HG03025 (cell line): ENCODE data around the gene BNIP1.

Experiments used
- ATAC-seq: cut with Tn5 transposase; IDR thresholded peaks from one replicate; pipeline ENCODE4 v1.9.1; 2021; ENCODE audit warnings: mild to moderate bottlenecking, moderate library complexity; ENCODE audit not compliant: unreplicated experiment, low FRiP score

The BNIP1 gene

DNA sequence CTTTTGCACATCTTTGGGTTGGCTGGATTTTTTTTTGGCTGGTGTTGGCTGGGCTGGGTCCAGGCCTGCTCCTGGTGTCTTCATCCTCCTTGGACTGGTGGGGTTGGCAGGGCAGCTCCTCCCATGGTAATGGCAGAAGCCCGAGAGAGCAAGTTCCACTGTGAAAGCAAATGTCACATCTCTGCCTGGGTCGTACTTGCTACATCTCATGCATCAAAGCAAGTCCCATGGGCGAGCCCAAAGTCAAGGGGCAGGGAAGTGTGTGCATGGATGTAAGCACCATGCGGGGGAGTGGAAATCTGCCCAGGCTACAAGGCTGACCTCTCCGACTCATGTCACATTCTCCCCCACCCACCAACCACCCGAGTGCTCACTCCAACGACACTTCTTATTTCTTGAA, 64.0 kb downstream of the BNIP1 start:
- no peak for ATAC-seq

DNA sequence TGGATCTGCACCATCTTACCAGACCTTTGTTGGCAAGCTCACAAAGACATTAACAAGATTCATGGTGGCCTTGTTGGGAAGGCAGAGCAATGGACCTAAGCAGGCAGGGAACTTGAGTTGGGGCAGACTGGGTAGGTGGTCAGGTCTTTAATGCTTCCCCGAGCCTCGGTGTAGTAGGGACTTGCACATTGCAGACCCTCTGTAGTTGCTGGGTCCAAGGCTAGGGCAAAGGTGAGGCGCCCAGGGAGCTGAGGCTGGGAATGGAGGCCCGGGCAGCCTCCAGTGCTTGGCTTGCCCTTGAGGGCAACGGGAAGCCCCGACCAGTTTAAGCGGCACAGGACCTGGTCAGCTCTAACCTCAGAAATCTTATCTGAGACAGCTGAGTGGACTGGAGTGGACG, 66.5 kb downstream of the BNIP1 start:
- ATAC-seq = no peak

DNA sequence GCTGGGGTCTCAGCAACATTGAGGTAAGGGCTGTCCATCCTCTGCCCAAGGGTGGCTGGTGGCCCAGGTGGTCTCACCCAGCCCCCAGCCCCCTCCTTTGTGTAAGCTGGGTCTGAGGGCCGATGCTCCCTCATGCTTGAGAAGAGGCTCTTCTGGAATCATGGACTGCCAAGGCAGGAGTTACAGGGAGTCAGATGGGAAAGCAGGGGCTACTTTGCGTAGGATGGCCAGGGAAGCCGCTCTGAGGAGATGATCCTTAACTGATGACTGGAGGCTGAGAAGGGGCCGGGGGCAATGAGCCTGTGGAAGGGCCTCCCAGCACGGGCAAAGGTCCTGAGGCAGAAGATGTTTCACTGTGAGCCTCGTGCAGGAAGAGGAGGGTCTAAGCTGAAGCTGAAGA, 67.0 kb downstream of the BNIP1 start:
- no peak for ATAC-seq

DNA sequence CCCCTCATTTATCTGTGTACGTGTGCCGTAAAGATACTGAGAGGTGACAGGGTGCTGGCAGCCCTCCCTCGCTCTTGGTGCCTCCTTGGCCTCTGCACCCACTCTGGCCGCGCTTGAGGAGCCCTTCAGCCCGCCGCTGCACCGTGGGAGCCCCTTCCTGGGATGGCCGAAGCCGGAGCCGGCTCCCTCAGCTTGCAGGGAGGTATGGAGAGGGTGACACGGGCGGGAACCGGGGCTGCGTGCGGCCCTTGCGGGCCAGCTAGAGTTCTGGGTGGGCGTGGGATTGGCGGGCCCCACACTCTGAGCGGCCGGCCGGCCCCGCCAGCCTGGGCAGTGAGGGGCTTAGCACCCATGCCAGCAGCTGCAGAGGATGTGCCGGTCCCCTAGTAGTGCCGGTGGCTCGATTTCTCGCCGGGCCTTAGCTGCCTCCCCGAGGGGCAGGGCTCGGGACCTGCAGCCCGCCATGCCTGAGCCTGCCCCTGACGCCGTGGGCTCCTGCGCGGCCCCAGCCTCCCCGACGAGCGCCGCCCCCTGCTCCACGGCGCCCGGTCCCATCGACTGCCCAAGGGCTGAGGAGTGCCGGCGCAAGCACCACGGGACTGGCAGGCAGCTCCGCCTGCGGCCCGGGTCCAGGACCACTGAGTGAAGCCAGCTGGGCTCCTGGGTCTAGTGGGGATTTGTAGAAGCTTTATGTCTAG, 69.1 kb downstream of the BNIP1 start:
- ATAC-seq = no peak
